DMS153 (cell line): ENCODE results near the gene EVPLL.
"Not testable (repeated sequence)": the region's sequence is repeated elsewhere in the genome, so short reads cannot be mapped to it uniquely, and the experiment has no call there.

Source experiments
- DNase-seq: peaks from one replicate; lab custom pipeline; 2025; lab: John Stamatoyannopoulos, UW

Gene EVPLL

DNA sequence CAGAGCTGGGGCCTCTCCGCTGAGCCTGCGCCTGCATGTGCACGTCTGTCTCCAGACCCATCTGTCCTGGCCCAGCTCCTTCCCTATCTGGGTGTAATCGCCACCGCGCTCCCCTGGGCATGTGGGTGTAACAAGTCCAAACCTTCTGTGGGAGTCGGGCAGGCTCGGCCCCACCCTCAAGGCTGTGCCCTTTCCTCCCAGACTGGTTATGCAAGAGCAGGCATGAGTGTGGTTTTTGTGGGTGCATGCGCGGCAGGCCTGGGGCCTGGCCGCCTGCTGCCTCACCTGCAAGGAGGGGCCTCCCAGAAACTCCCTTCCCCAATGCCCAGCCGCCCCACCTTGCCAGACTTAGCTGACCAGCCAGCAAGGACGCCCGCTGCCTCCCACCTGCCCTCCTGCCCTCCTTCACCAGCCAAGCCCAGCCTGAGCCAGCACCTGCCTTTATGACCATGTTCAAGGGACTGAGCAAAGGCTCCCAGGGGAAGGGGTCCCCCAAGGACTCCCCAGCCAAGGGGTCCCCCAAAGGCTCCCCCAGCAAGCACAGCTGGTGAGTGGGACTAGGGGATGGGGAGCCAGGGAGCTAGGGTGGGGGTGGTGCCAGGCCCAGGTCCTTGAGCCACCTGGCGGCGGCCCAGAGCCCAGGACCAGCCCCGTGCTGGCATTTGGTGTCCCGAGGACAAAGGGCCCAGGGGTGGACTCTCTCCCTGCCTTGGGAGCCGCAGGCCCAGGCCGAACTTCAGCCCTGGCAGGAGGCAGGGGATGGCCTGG lies at the start of gene EVPLL:
TSS of gene EVPLL (plus strand) at position 342 of the 768 bp plus-strand sequence. CDS start 3,160 bp downstream, outside the sequence.
- no peak for DNase-seq

DNA sequence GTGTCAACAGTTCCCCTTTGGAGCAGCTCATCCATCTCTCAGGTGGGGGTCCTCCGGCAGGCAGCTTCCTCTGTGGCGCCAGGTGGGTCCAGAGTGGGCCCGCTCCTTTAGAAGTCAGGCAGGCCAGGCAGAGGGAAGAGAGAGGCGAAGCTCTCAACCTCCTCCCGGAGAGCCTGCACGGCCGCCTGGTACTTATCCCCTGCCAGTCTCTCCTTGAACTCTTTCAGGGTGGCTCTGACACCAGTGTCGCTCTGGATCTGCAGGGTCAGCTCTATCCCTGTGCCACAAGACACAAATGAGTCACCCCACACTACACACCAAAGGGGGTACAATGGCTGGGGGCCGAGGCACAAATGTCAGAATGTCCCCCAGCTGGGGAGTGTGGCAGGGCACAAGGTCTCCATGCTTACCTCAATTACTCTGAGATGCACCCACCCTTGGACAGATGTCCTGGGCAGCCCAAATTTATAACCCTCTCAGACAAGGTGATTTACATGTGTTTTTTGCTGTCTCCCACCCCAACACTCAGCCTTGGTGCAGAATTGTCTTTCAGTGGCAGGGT lies 48.9 kb upstream of the EVPLL start:
- no peak for DNase-seq

DNA sequence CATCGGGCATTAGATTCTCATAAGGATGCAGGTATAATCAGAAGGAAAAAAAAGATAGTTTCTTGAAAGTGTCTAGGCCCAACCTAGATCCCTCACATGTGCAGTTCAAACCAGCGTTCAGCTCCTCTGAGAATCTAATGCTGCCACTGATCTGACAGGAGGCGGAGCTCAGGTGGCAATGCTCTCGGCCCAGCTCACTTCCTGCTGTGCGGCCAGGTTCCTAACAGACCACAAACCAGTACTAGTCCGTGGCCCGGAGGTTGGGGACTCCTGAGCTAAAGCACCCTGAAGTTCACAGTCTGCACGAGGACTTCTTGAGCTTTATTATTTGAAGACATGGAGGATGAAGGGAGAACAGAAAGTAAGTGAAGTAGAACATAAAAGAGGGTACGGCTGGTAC lies 45.7 kb upstream of the EVPLL start:
- no peak for DNase-seq

DNA sequence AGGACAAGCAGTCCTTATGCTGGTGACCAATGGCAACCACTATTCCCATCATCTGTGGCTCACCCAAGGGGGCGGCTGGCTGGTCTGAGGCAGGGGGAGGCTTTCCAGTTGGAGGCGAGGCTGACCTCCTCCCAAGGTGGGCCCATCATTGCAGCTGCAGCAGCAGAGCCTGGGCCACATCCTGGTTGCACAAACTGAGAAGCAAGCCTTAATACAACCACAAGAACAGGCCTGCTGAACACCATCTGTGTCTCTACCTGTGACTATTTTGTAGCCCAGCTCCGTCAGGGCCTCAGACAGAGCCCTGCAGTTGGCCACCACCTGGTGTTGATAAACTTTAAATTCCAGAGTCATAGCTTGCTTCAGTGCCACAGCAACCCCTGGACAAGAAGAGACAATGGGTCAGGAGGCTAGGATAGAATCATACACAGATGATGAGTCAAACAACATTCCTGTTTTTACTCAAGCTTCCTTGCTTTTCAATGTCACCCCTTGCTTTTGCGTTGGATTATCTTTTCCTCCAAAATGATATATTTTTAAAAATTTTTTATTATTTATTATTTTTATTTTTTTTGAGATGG lies 44.6 kb upstream of the EVPLL start:
- DNase-seq, result no peak

DNA sequence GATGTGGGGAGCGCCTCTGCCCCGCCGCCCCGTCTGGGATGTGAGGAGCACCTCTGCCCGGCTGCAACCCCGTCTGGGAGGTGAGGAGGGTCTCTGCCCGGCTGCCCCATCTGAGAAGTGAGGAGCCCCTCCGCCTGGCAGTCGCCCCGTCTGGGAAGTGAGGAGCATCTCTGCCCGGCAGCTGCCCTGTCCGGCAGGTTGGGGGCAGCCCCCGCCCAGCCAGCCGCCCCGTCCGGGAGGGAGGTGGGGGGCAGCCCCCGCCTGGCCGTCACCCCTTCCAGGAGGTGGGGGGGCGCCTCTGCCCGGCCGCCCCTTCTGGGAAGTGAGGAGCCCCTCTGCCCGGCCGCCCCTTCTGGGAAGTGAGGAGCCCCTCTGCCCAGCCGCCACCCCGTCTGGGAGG lies 39.4 kb upstream of the EVPLL start:
- DNase-seq, result not testable (repeated sequence)

DNA sequence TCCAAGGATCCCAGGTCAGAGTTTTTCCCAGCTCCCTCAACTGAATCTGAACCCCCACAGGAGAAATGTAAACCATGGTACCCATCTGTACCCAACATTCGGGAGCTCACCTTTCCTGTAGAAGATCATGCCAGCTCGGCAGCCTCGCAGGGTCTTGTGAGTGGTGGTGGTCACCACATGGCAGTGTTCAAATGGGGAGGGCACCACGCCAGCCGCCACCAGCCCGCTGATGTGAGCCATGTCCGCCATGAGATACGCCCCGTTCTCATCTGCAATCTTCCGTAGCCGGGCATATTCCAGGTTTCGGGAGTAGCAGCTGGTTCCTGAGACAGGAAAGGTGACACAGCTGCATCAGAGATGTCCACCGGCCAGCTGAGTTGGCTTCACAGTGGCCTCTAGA lies 37.6 kb upstream of the EVPLL start:
- DNase-seq, result no peak

DNA sequence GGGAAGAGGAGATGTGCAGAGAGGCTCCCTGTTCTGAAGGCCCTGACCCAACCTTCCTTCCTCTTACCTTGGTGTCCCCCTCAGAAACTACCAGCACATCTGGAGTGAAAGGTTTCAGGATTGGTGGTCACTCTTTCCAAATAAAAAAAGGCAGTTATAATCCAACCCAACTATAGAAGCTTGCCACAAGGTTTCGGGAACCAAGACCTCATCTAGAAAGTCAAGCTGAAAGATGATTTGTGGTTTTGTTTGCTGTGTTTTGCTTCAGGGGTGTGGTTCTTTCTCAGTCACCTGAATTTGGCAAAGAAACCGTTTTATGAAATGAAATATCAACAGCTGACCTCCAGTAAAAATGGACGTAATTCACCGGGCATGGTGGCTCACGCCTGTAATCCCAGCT lies 33.6 kb upstream of the EVPLL start:
- no peak for DNase-seq

DNA sequence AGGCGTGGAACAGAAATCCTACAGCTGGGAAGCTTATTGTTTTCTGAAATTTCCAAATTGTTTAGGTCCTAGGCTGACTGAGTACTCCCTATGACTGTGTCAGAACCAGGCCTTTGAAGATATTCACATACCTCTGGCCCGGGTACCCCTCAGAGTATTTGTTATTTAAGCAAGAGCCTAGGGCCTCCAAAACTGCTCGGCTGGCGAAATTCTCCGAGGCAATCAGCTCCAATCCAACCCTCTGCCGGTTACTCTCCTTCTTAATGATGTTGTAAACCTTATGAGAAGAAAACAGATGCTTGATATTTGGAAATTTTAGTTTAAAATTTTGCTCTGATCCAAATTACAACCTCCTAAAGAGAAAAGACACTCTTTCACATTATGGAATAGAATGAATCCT lies 24.0 kb upstream of the EVPLL start:
- DNase-seq, result no peak

DNA sequence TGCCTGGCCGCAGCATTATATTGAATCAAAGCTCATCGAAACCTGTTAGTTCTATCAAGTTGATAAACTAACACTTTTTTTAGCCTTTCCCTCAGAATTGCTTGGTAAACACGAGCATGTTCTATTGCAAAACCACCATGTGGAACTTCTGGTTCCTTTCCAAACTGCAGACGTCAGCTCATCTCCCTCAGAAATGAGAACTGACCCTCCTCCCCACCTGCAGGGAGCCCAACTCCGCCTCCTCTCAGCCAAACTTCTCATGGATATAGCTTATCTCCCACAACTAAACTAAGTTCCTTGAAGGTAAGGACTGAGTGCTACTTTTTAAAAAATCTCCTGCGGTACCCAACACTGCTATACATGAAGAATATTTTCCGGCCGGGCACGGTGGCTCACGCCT lies 21.0 kb upstream of the EVPLL start:
- no peak for DNase-seq

DNA sequence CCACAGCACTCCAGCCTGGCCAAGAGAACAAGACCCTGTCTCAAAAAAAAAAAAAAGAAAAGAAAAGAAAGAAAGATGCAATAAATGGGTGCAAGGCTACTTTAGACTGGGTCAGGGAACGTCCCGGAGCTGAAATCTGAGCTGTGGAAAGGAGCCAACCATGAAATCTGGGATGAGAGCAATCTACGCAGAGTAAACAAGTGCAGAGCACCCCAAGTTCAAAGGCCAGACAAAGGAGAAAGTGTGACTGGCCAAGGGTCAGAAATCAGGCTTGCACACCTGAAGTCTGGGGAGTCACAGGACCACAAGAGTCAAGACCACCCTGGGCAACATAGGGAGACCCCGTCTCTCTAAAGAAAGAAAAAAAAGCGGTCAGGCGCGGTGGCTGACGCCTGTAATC lies 17.1 kb upstream of the EVPLL start:
- no peak for DNase-seq

DNA sequence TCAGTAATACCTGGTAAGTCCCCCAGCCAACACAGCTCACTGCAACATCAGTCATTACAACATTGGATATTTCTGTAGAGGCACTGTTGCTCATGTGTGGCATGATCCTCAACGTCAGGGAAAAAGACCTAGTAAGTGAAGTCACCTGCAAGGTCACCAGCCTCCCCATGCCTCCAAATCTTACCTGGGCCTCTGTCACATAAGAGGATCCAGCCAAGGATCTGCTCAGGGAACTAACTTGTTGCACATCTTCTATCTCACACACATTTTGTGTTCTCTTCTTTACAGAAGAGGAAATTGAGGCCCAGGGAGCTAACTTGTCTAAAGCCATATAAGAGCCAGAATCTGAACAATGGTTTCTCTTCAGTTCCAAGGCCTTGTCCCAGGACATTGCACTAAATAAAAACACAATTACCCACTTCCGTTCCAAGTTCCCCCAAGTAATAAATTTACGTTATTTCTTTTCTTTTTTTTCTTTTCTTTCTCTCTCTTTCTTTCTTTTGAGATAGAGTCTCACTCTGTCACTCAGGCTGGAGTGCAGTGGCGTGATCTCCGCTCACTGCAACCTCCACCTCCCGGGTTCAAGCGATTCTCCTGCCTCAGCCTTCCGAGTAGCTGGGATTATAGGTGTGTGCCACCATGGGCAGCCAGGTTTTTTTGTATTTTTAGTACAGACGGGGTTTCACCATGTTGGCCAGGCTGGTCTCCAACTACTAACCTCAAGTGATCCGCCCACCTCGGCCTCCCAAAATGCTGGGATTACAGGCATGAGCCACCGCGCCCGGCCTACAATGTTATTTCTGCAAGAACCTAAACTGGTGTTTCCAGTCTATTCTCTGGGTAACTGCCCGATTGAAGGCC lies 15.5 kb upstream of the EVPLL start:
- no peak for DNase-seq

DNA sequence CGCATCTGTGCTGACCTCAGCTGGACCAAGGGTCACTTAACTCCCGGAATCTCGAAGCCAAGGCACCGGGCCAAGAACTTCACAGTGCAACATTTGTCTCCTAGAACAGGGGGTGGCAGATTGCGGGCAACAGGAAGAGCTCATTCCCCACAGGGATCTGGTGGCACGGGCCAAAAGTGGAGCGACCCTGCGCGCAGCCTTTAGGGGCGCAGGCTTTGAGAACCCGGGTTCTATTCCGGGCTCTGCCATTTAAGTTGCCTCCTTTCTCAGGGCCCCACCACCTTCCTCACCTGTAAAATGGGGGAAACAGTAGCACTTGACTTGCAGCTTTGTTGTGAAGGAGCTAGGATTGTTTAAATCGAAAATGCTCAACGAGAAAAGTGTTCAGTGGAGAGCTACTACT lies 14.9 kb upstream of the EVPLL start:
- no peak for DNase-seq

DNA sequence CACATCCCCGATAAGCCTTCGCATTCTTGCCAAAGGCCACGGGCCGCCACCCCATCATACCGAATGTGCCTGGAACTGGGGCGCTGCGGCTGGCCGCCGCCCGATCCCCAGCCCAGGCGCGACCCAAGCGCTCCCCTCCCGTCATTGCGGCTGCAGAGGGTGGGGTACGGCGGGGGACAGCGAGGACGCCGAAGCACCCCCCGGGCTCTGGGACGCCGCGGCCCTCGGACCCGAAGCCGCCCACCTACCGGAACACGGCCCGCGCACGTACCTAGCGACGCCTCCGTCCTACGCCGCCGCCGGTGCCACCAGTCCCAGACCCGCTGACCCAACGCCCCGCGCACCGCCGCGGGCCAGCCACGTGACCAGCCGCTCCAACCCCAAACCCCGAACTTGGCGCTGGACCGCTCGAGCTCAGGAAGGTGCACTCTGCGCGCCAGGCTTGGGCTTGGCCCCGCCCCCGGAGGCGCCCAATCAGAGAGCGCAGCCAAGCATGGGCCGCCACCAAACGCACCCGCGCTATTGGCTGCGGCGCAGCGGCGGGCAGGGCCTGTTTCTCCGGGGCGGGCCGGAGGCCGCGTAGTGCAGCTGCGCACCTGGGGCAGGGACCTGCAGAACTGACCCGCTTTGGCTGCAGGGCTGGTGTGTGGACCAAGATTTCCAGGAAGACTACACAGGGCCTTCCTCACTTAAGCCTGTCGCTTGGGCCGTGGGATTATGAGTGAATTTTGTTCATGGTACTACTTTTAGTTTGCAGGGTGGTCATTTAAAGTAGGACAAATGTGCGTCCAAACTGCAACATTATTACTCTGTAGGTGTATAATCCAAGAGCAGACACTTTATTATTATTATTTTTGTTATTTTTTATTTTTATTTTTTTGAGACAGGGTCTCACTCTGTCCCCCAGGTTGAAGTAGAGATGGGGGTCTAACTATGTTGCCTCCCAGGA lies 14.2 kb upstream of the EVPLL start, which contains the start of gene SHMT1:
TSS of gene SHMT1 (minus strand) at position 450 of the 949 bp plus-strand sequence. CDS start 7,569 bp downstream, outside the sequence.
- DNase-seq, result peak; percentile 52

DNA sequence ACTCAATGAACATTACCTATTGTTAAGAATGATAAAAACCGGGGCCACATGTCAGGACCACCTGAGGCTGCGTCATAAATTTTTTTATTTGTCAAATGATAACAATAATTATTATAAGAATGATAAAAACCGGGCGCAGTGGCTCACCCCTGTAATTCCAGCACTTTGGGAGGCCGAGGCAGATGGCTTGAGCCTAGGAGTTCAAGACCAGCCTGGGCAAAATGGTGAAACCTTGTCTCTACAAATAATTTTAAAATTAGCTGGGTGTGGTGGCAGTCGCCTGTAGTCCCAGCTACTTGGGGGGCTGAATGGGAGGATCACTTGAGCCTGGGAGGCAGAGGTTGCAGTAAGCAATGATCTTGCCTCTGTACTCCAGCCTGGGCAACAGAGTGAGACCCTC lies 13.4 kb upstream of the EVPLL start:
- no peak for DNase-seq

DNA sequence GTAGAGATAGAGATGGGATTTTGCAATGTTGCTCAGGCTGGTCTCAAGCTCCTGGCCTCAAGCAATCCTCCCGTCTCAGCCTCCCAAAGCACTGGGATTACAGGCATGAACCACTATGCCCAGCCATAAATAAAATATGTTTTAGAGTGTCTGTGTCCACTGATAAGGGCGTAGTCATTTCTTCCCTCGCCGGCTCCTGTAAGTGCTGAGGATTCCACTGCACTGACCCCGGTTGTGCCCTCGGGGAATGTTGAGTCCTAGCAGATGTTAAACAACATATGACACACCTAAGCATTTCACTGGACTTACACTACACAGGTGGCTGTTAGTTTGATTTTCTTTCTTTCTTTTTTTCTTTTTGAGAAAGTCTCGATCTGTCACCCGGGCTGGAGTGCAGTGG lies 8.6 kb upstream of the EVPLL start:
- DNase-seq, result no peak

DNA sequence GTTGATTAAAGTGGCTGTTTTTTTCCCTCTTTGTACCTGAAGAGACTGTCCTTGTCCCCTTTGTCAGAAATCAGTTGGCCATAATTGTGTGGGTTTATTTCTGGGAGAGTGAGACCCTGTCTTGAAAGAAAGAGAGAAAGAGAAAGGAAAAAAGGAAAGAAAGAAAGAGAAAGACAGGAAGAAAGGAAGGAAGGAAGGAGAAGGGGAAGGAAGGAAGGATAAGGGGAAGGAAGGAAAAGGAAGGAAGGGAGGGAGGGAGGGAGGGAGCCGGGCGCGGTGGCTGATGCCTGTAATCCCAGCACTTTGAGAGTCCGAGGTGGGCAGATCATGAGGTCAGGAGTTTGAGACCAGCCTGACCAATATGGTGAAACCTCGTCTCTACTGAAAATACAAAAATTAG lies 6.8 kb upstream of the EVPLL start:
- DNase-seq, result no peak

DNA sequence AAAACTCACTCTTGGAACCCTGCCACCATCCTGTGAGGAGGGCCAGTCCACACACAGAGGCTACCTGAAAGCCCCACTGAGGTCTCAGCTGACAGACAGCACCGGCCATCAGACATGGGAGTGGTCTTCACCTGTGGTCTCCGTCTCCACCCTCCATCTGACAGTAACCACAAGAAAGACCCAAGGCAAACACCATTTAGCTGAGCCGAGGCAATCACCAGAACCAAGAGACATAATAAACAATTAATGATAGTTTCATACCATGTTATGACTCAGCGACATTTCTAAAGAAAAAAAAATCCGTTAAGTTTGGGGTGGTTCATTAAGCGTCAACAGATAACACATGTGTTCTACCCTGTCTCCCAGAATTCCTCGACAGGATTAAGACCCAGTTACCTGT lies 6.1 kb upstream of the EVPLL start:
- DNase-seq, result no peak

DNA sequence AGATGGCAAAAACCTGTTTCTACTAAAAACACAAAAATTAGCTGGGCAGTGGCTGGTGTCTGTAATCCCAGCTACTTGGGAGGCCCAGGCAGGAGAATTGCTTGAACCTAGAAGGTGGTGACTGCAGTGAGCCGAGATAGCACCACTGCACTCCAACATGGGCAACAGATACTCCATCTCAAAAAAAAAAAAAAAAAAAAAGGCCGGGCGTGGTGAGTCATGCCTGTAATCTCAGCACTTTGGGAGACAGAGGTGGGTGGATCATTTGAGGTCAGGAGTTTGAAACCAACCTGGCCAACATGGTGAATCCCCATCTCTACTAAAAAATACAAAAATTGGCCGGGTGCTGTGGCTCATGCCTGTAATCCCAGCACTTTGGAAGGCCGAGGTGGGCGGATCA lies 4.4 kb upstream of the EVPLL start:
- not testable (repeated sequence) for DNase-seq

DNA sequence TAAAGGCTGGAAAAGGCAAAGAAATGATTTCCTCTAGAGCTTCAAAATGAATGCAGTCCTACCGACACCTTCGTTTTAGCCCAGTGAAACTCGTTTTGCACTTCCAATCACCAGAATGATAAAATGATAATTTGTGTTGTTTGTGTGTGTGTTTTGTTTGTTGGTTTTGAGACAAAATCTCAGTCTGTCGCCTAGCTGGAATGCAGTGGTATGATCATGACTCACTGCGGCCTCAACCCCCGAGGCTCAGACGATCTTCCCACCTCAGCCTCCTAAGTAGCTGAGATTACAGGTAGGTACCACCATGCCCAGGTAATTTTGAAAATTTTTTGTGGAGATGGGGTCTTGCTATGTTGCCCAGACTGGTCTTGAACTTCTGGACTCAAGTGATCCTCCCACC lies 3.4 kb upstream of the EVPLL start:
- no peak for DNase-seq

DNA sequence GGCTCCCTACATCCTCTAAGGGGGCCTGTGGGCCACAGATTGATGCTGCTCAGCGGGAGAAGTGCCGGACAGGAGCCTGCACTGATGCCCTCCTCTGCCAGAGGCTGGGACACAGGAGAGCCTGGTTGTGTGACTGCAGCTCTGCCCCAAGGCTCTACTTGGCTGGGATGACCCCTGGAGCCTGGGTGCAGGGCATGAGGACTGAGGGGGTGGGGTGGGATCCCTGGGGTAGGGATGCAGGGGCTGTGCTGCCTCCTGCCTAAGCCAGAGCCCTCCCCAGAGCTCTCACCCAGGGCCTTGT lies 577 bp downstream of the EVPLL start:
- no peak for DNase-seq

DNA sequence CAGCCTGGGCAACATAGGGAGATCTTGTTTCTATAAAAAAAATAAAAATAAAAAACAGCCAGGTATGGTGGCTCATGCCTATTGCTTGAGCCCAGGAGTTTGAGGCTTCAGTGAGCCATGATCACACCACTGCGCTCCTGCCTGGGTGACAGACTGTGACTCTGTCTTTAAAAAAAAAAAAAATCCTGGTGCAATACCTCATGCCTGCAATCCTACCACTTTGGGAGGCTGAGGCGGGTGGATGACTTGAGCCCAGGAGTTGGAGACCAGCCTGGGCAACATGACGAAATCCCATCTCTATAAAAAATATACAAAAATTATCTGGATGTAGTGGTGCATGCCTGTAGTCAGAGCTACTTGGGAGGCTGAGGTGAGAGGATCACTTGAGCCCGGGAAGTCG lies 1.0 kb downstream of the EVPLL start:
- DNase-seq, result not testable (repeated sequence)
